SIG-M5 (cell line): Measurements from ENCODE around the gene VTCN1.
"Not testable (repeated sequence)": the region's sequence is repeated elsewhere in the genome, so short reads cannot be mapped to it uniquely, and the experiment has no call there.

Source experiments
- DNase-seq: peaks from one replicate; lab custom pipeline; 2025; lab: John Stamatoyannopoulos, UW

The VTCN1 gene, protein sequence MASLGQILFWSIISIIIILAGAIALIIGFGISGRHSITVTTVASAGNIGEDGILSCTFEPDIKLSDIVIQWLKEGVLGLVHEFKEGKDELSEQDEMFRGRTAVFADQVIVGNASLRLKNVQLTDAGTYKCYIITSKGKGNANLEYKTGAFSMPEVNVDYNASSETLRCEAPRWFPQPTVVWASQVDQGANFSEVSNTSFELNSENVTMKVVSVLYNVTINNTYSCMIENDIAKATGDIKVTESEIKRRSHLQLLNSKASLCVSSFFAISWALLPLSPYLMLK

DNA sequence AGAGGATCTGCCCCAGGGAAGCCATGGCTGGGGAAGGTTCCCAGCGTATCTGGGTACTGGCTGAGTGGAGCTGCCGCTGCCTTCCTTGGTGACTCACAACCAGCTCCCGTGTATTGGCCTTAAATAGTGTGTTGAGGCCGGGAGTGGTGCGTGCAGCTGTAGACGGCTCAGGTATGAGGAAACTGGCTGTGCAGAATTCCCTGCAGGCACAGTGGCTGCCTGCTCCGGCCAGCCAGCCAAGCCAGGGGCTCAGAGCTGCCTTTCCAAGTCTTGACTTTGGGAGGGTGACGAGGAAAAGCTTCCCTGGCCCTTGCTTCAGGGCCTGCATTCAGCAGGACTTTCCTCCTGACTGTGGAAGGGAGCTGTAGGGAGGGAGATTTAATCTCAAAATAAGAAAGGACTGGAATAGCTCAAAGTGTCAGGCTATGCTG lies at the start of gene VTCN1:
TSS of gene VTCN1 (minus strand) at position 97 of the 431 bp plus-strand sequence. CDS start at position 25, 72 bp downstream.
- no peak for DNase-seq

DNA sequence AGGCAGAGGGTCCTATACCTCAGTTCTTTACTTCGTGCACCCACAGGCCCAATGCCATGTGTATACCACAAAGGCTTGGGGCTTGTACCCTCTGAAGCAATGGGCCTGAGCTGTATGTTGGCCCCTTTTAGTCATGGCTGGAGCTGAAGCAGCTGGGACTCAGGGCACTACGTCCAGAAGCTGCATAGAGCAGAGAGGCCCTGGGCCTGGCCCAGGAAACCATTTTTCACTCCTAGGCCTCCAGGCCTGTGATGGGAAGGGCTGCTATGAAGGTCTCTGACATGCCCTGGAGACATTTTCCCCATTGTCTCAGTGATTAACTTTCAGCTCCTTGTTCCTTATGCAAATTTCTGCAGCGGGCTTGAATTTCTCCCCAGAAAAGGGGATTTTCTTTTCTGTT lies 48.1 kb upstream of the VTCN1 start:
- DNase-seq, result no peak

DNA sequence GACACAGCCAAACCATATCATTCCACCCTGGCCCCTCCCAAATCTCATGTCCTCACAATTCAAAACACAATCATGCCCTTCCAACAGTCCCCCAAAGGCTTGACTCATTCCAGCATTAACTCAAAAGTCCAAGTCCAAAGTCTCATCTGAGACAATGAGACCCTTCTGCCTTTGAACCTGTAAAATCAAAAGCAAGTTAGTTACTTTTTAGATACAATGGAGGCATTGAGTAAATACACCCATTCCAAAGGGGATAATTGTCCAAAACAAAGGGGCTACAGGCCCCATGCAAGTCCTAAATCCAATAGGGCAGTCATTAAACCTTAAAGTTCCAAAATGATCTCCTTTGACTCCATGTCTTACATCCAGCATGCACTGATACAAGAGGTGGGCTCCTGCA lies 47.3 kb upstream of the VTCN1 start:
- DNase-seq, result not testable (repeated sequence)

DNA sequence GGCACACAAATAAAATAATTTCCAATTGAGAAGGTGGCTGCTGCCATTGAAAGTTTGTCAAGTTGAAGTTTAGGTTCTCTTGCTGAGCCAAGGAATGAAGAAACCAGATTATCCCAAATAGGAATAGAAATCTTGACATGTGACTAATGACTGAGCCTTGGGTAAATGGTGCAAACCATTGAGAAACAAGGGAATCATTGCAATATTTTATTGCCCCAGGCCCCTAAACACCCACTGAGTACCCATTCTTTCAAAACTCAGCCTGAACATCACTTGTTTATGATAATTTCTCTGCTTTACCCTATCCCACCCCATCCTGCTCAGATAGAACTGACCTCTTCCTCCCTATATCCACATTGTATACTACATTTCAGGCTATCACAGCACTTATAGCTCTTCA lies 46.6 kb upstream of the VTCN1 start:
- no peak for DNase-seq

DNA sequence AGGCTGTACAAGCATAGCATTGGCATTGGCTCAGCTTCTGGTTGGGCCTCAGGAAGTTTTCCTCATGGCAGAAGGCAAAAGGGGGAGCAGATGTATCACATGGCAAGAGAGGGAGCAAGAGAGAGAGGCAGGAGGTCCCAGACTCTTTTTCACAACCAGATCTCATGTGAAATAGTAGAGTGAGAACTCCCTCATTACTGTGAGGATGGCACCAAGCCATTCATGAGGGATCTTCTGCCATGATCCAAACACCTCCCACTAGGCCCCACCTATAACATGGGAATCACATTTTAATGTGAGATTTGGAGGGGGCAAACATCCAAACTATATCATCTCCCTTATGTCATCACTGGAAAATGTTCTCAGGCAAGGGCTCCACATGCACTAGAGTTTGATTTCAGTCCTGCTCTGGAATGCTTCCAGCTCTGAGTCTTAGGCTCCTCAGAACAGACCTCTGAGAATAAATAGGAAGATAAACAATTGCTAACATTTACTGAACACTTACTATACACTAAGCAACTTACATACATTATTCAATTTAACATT lies 39.4 kb upstream of the VTCN1 start:
- DNase-seq, result no peak

DNA sequence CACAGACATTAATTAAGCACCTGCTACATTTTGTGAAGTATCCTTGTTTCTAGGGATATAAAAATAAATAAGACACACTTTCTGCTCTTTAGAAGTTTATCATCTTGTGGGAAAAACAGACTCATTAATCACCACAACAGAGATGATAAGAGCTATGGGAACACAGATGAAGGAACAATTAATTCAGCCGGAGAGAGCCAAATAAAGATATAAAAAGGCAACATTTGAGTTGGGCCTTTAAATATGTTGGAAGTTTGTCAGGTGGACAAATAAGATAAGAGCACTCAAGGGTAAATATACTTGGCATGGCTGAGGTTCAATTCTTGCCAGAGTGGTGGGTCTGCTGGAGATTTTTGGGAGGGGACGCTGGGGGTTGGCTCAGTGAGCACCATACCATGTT lies 34.2 kb upstream of the VTCN1 start:
- DNase-seq, result no peak

DNA sequence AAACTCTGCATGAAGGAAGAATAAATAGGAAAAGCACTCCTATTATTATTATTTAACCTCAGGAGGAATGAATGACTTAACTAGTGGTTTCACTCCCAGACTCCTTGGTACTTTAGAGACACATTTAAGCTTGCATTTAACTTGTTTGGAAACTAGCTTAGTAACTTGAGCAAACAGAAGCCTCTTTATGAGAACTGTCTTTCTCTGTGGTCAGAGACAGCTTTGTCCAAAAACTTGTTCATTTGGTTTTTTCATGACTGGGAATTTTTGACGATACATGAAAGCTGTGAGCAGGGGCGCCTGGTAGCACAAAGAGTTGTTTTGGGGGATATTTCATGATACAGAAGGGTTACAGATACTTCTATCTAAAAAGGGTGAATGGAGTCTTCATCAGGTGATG lies 33.6 kb upstream of the VTCN1 start:
- no peak for DNase-seq

DNA sequence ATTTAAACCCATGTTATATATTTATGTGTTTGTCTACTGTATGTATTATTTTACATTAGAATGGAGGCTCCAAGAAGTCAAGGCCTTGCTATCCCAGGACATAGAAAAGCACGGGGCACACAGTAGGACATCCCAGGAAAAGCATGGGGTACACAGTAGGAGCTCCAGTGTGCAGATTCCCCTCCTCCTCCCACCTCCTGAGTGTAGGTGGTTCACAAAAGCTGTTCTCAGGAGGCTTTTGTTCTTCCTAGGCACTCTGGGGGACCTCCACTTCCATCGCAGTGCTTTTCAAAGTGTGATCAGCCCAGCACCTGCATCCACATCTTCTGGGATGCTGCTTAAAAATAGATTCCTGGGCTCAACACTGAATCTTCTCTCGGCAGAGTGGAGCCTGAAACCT lies 30.8 kb upstream of the VTCN1 start:
- DNase-seq, result no peak

DNA sequence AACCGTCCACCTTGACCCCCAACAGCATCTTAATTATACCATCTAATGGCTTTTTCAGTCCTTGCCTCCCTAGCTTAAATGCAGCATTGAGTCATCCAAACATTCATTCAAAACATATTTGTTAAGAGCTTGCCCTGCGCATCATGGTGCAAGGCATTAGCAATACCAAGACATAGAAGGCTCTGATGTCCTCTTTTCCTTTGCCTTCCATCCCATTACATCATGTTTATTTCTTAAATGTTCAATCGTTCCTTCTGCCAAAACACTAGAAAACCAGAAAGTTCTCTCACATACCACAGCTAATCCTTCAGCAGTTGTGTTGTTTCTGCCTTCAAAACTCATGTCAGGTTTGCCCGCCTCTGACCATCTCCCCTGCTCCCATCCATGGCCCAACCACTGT lies 29.8 kb upstream of the VTCN1 start:
- no peak for DNase-seq

DNA sequence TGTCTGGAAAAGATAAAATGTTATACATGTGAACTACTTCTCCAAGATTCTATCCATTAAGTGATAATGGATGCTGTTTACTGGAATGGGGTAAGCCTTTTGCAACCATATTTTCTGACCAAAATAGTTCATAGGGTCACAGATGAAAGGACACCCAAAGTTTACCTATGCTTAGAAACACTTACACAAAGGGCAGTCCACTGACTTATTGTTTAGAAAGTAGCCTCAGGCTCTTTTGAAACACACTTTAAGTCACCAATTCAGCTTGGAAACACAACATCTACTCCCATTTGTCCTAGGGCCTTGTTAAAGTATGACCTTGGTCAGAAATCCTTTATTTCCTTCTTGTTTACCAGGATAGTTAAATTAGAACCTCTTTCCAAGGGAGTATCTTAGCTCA lies 28.7 kb upstream of the VTCN1 start:
- DNase-seq, result no peak

DNA sequence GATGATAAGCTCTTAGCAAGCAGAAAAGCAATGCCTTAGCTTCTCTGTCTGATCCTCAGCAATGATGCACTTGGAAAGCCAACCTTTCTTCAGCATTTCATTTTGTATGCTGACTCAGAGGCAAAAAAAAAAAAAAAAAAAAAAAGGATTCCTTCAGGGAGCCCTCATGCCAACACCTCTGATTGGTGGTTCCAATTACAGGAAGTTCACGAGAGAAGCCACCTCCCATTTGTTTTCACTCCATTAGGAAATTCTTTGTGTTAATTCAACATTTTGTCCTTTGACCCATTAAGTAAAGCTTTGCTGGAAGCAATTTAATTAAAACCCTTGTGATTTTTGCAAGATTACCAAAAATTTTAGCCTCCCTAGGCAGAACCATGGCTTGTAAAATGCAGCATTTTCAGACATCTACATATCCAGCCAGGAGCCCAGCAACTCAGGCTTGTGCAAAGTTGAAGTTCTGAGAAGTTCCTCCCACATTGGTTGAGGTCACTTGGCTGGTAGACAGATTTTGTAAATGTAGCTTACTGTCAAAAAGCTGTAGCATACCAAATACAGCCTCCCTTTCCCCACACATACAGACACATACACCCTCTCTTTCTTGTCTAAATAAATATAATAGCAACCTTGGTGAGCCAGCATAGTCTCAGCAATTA lies 27.1 kb upstream of the VTCN1 start:
- DNase-seq, result no peak

DNA sequence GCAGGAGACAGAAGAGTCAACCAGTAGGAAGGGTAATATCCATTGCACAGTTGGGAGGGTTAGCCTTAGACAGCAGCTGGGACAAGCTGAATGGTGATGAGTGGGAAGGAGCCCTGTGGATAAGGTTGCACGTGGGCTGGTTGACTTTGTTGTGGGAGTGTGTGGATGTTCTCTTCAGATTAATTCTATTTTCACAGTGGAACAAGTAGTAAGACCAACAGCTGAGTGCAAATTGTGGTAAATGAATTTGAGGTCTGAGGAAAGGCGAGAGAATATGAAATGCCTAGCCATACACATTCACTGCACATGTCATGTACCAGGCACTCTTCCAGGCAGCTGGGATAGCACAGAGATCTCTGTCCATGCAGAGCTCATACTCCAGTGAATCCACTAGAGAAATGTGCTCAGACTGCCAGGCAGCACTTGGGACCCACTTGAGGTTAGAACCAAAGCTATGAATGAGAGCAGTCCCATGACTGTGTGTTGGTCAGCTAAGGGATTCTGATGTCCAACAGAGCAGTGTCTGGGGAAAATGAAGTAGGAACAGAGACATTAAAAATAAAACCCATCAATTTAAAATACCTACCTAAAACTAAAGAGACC lies 25.2 kb upstream of the VTCN1 start:
- no peak for DNase-seq

DNA sequence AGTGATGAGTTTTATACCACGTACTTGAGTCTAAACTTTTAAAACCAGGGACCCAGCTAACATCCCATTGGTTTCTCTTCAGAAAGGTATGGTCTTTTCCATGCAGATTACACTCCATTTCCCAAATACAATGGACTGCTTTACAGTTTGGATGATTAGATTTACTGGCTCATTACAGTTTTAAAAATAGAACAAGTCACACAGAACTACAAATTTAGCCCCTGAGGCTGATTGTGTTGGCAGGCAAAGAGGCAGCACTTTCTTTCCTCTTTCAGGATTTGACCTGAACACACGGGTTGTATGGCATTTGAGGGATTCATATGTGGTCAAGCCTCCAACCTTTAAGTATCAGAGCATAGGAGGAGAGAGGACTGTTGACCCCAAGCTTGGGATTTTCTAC lies 21.8 kb upstream of the VTCN1 start:
- DNase-seq, result no peak

DNA sequence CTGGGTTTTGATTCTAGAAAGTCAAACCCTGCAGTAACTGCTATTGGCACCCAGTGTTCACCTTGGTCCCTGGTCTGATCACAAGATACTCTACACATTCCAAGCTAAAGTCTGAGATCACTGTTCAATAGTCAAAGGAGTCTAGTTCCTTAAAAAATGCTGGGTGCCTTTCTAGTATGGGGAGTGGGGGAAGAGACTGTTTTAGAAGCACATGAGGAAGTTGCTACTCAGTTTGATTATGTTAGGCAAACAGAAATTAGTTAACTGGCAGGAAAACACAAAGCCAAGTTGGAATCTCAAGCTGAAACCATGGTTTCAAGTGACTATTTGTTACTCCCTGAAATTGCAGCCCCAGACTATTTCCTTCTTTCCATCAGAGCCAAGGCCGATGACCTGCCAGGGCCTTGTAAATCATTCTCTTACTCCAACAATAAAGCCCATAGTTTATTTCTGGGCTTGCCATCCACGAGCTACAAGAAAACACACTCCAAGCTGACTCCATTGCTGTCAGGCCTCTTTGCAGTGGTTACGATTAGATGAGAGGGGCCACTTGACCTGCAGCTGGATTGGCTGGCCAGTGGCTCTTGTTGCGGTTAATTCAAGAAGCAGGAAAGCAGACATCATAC lies 21.1 kb upstream of the VTCN1 start:
- peak; percentile 16 for DNase-seq

DNA sequence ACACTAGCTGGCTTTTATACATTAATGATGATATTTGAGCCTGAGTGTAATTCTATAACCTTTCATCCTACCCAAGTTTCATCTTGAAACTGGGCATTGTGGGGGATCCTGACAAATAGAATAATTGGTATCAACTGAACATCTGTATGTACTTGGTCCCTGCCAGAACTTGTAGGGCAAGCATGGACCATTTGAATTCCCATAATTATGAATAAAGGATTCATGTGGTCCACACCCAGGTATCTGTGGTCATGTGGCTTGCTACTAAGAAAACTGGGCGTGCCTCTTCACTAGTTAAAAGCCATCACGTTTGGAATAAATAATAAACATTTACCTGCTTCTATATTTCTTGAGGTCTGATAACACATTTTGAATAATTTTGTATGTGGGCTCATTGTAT lies 20.6 kb upstream of the VTCN1 start:
- DNase-seq, result no peak

DNA sequence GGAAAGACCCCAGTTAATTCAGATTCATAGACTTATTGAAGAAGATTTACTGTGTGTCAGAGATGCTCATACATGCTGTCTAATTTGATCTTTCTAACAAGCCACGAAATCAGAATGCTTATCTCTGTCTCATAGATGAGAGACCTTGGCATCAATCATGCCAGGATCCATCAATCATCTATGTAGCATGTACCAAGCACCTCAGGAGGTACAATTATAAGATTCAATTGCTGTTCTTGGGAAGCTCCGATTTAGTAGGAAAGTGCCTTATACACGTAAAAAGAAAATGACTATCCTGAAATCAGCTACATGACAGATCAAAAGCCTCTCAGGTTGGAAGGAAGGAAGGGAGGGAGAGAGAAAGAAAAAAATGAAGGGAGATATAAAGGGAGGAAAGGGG lies 18.5 kb upstream of the VTCN1 start:
- DNase-seq, result no peak

DNA sequence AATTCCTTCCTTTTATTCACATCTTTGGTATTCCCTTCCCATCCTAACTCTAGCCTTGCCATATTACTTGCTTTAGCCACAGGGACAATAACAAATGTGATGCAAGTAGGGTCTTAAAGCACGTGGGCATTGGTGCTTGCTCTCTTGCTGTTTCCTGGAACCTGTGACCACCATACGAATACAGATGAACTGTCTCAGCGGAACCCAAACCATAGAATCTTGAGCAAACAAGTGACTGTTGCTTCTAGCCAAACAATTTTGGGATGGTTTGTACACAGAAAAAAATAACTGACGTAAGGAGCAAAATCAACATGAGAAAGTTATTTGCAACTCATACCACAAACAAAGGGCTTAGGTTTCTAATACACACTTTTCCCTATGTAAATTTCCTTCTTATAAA lies 15.2 kb upstream of the VTCN1 start:
- DNase-seq, result no peak

DNA sequence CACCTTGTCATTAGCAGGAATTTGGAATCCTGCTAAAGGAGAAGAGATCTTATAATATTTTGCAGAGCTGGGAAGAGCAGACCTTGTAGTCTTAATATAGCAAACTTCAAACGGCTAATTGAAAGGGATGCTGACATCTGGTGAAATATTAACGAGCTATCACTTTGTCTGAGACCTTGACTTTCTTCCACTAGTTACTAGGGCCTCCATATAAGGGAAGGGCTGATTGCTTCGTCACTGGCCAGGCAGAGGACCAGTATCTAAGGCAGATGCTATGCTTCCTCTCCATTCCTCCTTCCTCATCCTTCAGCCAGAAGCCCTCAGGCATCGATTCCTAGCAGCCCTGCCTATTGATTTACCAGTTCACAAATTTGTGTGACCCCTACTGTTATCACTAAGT lies 6.0 kb upstream of the VTCN1 start:
- DNase-seq, result no peak

DNA sequence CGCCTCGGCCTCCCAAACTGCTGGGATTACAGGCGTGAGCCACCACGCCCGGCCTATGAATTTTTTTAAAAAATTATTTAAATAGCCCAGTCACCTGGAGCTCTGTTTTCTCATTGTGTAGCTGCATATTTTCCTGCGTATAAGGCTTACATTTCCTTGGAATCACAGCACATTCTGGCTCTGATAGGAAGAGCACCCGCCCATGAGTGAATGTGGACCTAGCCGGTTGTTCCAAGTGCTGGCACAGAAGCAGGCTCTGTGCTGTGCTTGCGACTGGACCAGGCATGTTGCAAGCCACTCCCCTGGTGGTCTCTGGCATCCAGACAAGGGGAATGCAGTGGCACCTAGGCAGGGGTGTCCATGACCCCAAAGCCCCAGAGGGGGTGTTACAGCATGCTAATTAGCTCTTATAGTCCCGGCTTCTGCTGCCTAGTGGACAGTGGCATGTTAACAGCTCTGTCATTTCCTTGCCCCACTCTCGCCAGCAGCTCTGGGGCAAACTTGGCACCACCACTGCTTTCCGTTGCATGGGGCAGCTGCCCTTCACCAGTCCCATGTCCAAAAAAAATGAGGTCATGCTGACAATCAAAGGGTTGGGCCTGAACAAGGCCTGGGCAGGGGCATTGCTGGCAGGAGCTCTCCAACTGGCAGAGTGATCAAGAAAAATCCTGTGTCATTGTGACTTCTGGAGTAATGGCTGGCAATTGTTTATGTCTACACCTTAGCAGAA lies 5.2 kb upstream of the VTCN1 start:
- DNase-seq, result no peak

DNA sequence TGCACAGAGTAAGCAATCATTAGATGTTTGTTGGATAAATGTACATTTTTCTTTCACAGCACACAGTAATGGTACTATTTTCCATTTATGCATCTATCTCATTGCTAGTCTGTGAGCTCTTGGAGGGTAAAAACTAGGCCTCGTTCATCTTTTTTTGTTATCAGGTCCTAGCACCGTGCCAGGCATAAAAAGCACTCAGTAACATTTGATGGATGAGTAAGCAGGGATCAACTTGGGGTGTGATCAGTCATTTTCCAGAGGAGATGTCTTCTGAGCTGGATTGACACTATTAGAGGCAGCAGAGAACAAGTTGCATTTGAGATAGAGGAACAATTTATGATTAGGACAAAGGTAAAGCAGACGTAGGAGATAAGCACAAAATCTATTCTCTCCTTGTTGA lies 4.3 kb upstream of the VTCN1 start:
- DNase-seq, result no peak

DNA sequence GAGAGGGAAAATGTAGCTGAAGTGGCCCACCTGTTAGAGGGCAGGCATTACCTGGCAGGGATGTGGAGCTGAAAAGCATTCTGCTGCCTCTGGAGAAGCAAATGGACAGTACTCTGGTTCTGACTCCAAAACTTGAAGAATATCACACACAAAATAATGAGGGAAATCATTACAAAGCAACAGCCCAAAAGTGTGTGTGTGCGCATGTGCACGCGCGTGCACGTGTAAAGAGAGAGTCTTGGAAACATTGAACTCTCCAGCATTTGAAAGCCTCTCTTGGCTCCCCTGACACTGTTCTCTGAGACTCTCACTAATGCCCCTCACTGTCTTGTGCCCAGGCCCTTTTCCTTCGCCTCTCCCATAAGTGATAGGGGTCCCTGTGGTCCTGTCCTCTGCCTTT lies 2.3 kb upstream of the VTCN1 start:
- DNase-seq, result no peak

DNA sequence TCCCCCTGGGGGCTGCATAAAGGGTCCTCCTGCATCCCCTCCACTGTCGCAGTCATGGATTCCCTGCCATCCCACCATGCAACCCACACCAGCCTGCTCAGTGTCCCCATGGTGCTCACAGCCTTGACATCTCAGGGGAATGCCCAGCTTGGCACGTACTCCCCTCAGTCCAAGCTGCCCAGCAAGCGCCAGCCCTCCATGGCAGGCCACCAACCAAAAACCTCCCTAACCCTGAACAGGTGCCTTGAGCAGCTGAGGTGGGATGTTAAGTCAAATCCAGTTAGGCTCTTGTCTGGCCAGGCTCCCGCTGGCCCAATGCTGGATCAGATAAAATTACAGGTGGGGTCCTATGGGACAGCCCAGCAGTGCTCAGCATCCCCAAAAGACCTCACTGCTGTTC lies 341 bp downstream of the VTCN1 start:
- no peak for DNase-seq
